Measurements from ENCODE around the gene RAB35. TPM values are rescaled to one million over a fixed set of nuclear protein-coding genes. Genes with fewer than 3 reads are reported as not detected.

The RAB35 gene
- total and polyA plus RNA-seq, 2 donors (not counting 1 experiment from before 2014, with no cell fraction given) = 20.4 to 52.9 TPM

DNA sequence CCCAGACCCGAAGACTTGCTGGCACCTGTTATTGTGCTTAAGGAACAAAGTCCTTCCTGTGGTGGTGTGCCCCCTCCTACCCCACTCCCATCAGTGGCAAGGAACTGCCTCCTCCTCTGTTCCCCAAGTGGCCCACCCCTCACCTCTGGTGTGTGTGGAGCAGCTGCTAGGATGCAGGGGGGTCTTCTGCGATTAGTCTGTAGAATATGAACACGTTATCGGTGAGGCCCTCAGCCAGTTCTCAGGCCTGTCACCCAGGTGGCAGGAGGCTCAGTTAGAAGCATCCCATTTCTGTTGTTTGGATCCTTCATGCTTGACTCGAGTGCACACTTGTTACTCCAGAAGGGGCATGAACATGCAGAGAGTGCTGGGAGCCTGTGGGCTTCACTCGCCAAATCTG lies 39.3 kb downstream of the RAB35 start:
- no peak for DNase-seq
- 93% methylated on average over 5 of the region's 6 CpGs for WGBS (ENCODE audit: insufficient coverage)
- no peak overlapping the region for H3K9ac ChIP-seq (ENCODE audit: low read length)
- H2AFZ ChIP-seq (ENCODE audit: insufficient read depth, low read depth, low read length, poor library complexity, severe bottlenecking) = no peak overlapping the region
- no peak overlapping the region for H3K27ac Mint-ChIP-seq
- TF ChIP-seq EZH2 (IDR thresholded peaks at IDR 0.05; ENCODE audit: borderline replicate concordance, insufficient read depth, low read depth, low read length, poor library complexity, severe bottlenecking) = no peak
- ChIA-PET POLR2A (interaction anchor here (0.6 kb wide), 1 partner anchor 1736 kb away, joined by 5 read pairs; no protein-coding TSS in a partner anchor), CTCF (no interaction called here)
- intact Hi-C loops (cut with micrococcal nuclease) = no loop called here
- H3K27ac ChIP-seq (ENCODE audit: low read length in 2 of 2) = no peak overlapping the region
- no peak overlapping the region for H3K4me3 ChIP-seq (ENCODE audit: control extremely low read depth in 1 of 5, extremely low read depth in 1 of 5, insufficient read depth in 1 of 5, low read depth in 2 of 5, low read length in 4 of 5)
- no peaks in the 10 kb centered on the region for H3K9me3 Mint-ChIP-seq (ENCODE audit: insufficient read depth)
- H3K36me3 ChIP-seq (replicated peaks in 1 of 2; ENCODE audit: control extremely low read depth in 1 of 2, control insufficient read depth in 1 of 2, extremely low read depth in 1 of 2, insufficient read depth in 2 of 2, low read length in 1 of 2) = peaks cover 0 to 4% of the 10 kb centered on the region in 2 experiments
- H3K27me3 ChIP-seq (replicated peaks in 1 of 4; ENCODE audit: control extremely low read depth in 1 of 4, control insufficient read depth in 3 of 4, insufficient read depth in 4 of 4, low read length in 3 of 4) = no peaks in the 10 kb centered on the region
- no peaks in the 10 kb centered on the region for H3K79me2 ChIP-seq (ENCODE audit: control insufficient read depth, insufficient read depth, low read length)
- no peak overlapping the region for H3K4me3 Mint-ChIP-seq
- no peaks in the 10 kb centered on the region for H4K20me1 ChIP-seq (ENCODE audit: control insufficient read depth, insufficient read depth, low read length, poor library complexity, severe bottlenecking)
- H3K27me3 Mint-ChIP-seq = no peaks in the 10 kb centered on the region
- peaks cover 6% of the 10 kb centered on the region for H3K4me1 Mint-ChIP-seq
- H3K4me1 ChIP-seq (ENCODE audit: control insufficient read depth in 2 of 2, insufficient read depth in 2 of 2, low read length in 2 of 2) = peaks cover 4 to 16% of the 10 kb centered on the region in 2 donors
- no peak for ATAC-seq (ENCODE audit: low read depth)
- H3K9me3 ChIP-seq (ENCODE audit: control extremely low read depth in 1 of 3, control insufficient read depth in 2 of 3, insufficient read depth in 1 of 3, low read length in 2 of 3) = no peaks in the 10 kb centered on the region
- H3K4me2 ChIP-seq (replicated peaks; ENCODE audit: low read depth, low read length, poor library complexity, severe bottlenecking) = no peak overlapping the region

GRCh38 chr12:120076651-120077050 lies 39.9 kb downstream of the RAB35 start:
- Histone ChIP-seq H3K36me3 (replicated peaks in 1 of 2; ENCODE audit: control extremely low read depth in 1 of 2, control insufficient read depth in 1 of 2, extremely low read depth in 1 of 2, insufficient read depth in 2 of 2, low read length in 1 of 2) (peaks cover 0 to 5% of the 10 kb centered on the region in 2 experiments), H3K27me3 (replicated peaks in 1 of 4; ENCODE audit: control extremely low read depth in 1 of 4, control insufficient read depth in 3 of 4, insufficient read depth in 4 of 4, low read length in 3 of 4) (no peaks in the 10 kb centered on the region), H4K20me1 (ENCODE audit: control insufficient read depth, insufficient read depth, low read length, poor library complexity, severe bottlenecking) (no peaks in the 10 kb centered on the region), H3K9me3 (ENCODE audit: control extremely low read depth in 1 of 3, control insufficient read depth in 2 of 3, insufficient read depth in 1 of 3, low read length in 2 of 3) (no peaks in the 10 kb centered on the region), H3K9ac (ENCODE audit: low read length) (no peak overlapping the region), H3K4me3 (ENCODE audit: control extremely low read depth in 1 of 5, extremely low read depth in 1 of 5, insufficient read depth in 1 of 5, low read depth in 2 of 5, low read length in 4 of 5) (no peak overlapping the region), H3K4me1 (ENCODE audit: control insufficient read depth in 2 of 2, insufficient read depth in 2 of 2, low read length in 2 of 2) (peaks cover 4 to 16% of the 10 kb centered on the region in 2 donors), H3K79me2 (ENCODE audit: control insufficient read depth, insufficient read depth, low read length) (no peaks in the 10 kb centered on the region), H3K4me2 (replicated peaks; ENCODE audit: low read depth, low read length, poor library complexity, severe bottlenecking) (no peak overlapping the region), H2AFZ (ENCODE audit: insufficient read depth, low read depth, low read length, poor library complexity, severe bottlenecking) (no peak overlapping the region), H3K27ac (ENCODE audit: low read length in 2 of 2) (no peak overlapping the region)
- DNase-seq (no peak), ATAC-seq (ENCODE audit: low read depth) (no peak)
- H3K9me3 Mint-ChIP-seq (ENCODE audit: insufficient read depth) = no peaks in the 10 kb centered on the region
- TF ChIP-seq EZH2 (IDR thresholded peaks at IDR 0.05; ENCODE audit: borderline replicate concordance, insufficient read depth, low read depth, low read length, poor library complexity, severe bottlenecking) = no peak
- WGBS (ENCODE audit: insufficient coverage) = 100% methylated on average over 6 of the region's 6 CpGs
- CTCF ChIA-PET = interaction anchor here (0.6 kb wide), 1 partner anchor 8 kb away, joined by 5 read pairs; no protein-coding TSS in a partner anchor
- H3K27ac Mint-ChIP-seq = no peak overlapping the region
- POLR2A ChIA-PET = no interaction called here
- no peak overlapping the region for H3K4me3 Mint-ChIP-seq
- H3K27me3 Mint-ChIP-seq = no peaks in the 10 kb centered on the region
- H3K4me1 Mint-ChIP-seq = peaks cover 6% of the 10 kb centered on the region
- intact Hi-C loops (cut with micrococcal nuclease) = no loop called here
